Body of pancreas (tissue), 4 donors: ENCODE results near the gene ALG6.

Experiments used
- POLR2A ChIP-seq, 3 donors: fragments of 450-650 bp; IDR thresholded peaks; one replicate each; pipeline ENCODE4 v1.6.1; 2016; ENCODE audit warnings: antibody characterized with exemption in 3 of 3, mild to moderate bottlenecking in 2 of 3
- TF ChIP-seq, protein P1 (sequence below), 7 experiments: fragments of 450-650 bp in 4 of 7; fragments of 200-600 bp in 3 of 7; sonication (generic) in 3 of 7; IDR thresholded peaks; one replicate each; pipeline ENCODE4 v1.5.1; 2016 to 2019; ENCODE audit warnings: antibody characterized with exemption in 7 of 7

DNA sequence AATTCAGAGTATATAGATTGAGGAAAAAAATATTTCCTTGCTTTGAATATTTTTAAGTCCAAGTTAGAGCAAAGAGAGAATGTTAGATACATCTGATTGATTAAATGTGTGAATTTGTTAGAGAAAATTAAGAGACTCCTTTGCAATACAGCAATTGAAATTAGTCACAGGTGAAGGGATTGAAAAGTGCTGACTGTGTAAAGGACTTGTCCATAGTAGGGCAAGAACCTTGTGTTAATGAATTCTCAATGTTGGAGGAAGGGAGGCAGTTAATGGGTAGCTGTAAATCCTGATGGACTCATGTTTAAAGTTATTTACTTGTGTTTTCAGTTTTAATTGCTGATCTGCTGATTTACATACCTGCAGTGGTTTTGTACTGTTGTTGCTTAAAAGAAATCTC, 38.6 kb downstream of the ALG6 start:
- TF ChIP-seq POLR2A (IDR thresholded peaks at IDR 0.05): no peak
- TF ChIP-seq, protein P1, sequence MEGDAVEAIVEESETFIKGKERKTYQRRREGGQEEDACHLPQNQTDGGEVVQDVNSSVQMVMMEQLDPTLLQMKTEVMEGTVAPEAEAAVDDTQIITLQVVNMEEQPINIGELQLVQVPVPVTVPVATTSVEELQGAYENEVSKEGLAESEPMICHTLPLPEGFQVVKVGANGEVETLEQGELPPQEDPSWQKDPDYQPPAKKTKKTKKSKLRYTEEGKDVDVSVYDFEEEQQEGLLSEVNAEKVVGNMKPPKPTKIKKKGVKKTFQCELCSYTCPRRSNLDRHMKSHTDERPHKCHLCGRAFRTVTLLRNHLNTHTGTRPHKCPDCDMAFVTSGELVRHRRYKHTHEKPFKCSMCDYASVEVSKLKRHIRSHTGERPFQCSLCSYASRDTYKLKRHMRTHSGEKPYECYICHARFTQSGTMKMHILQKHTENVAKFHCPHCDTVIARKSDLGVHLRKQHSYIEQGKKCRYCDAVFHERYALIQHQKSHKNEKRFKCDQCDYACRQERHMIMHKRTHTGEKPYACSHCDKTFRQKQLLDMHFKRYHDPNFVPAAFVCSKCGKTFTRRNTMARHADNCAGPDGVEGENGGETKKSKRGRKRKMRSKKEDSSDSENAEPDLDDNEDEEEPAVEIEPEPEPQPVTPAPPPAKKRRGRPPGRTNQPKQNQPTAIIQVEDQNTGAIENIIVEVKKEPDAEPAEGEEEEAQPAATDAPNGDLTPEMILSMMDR (IDR thresholded peaks at IDR 0.05): no peak
